ENCODE results near the gene API5. TPM values are rescaled to one million over a fixed set of nuclear protein-coding genes. Genes with fewer than 3 reads are reported as not detected.

The API5 gene
- total and polyA plus RNA-seq, 10 donors = 28.2 to 110 (median 80.5) TPM

DNA sequence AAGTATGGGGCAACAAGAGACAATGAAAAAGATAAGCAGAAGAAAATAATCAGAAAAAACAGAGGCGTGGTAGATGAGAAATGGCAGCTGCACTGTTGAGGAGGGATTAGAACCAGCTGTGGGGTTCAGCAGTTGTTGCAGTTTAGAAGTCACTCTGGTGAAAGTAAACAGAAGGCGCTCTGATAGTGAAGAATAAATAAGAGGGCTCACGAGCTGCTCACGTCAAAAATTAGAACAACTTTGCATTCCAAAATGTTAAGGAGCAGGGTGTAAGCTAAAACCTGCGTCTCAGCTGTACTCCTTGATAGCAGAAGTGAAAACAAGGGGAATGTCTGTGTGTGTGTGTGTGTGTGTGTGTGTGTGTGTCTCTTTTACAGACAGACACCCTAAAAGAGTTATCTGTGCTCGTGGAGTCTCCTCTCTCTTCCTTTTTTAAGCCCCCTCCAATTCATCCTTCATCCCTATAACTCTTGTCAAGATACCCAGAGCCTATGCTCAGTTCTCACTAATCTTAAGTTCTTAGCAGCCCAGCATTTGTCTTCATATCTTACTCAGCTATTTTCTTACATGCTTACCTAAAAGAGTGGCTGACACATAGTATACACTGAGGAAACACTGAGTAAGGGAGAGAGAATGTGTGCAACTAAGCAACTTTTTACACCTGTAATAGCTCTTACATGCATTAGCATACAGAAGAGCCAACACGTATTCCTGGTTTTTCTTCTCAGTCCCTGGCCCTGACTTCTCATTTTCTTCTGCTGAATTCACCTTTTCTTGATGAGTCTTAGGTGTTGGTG lies 55.8 kb downstream of the API5 start:
- H3K27ac ChIP-seq = no peak overlapping the region

DNA sequence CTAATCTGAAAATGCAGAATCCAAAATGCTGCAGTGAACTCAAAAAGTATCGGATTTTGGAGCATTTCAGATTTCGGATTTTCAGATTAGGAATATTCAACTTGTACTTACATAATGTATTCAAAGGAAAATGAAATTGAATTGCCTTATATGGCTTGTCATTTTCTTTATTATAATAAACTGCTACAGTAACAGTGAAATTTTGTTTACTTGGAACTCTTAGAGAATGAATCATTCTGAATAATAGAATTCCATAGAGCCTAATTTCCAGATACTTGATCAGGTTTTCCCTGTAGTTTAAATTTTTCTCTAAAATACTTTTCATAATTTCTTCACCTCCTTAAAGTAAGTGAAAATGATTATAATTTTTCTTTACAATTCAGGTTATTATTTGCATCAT lies 64.3 kb downstream of the API5 start:
- Histone ChIP-seq H3K9me3 (no peaks in the 10 kb centered on the region), H3K4me3 (no peak overlapping the region), H3K27me3 (replicated peaks in 1 of 7) (no peaks in the 10 kb centered on the region), H3K4me1 (peaks cover 0 to 37% (median 2%) of the 10 kb centered on the region in 6 donors), H3K36me3 (peaks cover 0 to 62% (median 16%) of the 10 kb centered on the region in 6 donors), H3K27ac (no peak overlapping the region)
- WGBS, 5 donors = 92 to 98% (median 96%) methylated on average over 2 of the region's 2 CpGs
- TF ChIP-seq POLR2A (IDR thresholded peaks at IDR 0.05) = no peak
- TF ChIP-seq POLR2AphosphoS5 (IDR thresholded peaks at IDR 0.05) = no peak
- TF ChIP-seq, protein P1, sequence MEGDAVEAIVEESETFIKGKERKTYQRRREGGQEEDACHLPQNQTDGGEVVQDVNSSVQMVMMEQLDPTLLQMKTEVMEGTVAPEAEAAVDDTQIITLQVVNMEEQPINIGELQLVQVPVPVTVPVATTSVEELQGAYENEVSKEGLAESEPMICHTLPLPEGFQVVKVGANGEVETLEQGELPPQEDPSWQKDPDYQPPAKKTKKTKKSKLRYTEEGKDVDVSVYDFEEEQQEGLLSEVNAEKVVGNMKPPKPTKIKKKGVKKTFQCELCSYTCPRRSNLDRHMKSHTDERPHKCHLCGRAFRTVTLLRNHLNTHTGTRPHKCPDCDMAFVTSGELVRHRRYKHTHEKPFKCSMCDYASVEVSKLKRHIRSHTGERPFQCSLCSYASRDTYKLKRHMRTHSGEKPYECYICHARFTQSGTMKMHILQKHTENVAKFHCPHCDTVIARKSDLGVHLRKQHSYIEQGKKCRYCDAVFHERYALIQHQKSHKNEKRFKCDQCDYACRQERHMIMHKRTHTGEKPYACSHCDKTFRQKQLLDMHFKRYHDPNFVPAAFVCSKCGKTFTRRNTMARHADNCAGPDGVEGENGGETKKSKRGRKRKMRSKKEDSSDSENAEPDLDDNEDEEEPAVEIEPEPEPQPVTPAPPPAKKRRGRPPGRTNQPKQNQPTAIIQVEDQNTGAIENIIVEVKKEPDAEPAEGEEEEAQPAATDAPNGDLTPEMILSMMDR (IDR thresholded peaks at IDR 0.05 in 8 of 11, conservative IDR thresholded peaks at IDR 0.05 in 3 of 11) = no peak
- no peak for DNase-seq
- intact Hi-C loops (cut with DNase I; ENCODE audit: low total_unique reads) = no loop called here

More for the DNA sequence above, 55.8 kb downstream of the API5 start:
- Histone ChIP-seq H3K4me3 (no peak overlapping the region), H3K9me3 (no peaks in the 10 kb centered on the region), H3K4me1 (peaks cover 0 to 69% (median 19%) of the 10 kb centered on the region in 6 donors), H3K27me3 (replicated peaks in 1 of 7) (no peaks in the 10 kb centered on the region), H3K36me3 (peaks cover 0 to 51% (median 15%) of the 10 kb centered on the region in 6 donors)
- DNase-seq = no peak
- 66 to 79% (median 74%) methylated on average over 7 of the region's 7 CpGs for WGBS, 5 donors
- intact Hi-C loops (cut with DNase I; ENCODE audit: low total_unique reads) = no loop called here
- TF ChIP-seq, protein P1 (IDR thresholded peaks at IDR 0.05 in 8 of 11, conservative IDR thresholded peaks at IDR 0.05 in 3 of 11) = no peak
- no peak for TF ChIP-seq POLR2AphosphoS5 (IDR thresholded peaks at IDR 0.05)
- no peak for TF ChIP-seq POLR2A (IDR thresholded peaks at IDR 0.05)

DNA sequence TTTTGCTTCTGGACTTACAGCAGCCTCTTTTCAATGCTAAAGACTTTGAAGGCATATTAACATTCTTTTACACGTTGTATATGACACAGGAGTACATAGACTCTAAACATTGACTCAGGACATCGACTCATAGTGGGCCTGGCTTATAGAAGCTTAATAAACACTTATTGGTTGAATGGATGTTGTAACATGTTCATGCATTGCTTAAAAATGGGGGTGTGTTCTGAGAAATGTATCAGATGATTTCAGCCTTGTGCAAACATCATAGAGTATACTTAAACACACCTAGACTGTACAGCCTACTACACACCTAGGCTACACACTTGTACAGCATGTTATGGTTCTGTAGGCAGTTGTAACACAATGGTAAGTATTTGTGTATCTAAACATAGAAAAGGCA lies 64.8 kb downstream of the API5 start:
- WGBS, 5 donors = 82 to 92% (median 84%) methylated on average over 2 of the region's 2 CpGs
- Histone ChIP-seq H3K4me3 (no peak overlapping the region), H3K4me1 (peaks cover 0 to 32% (median 2%) of the 10 kb centered on the region in 6 donors), H3K27ac (no peak overlapping the region), H3K36me3 (peaks cover 0 to 62% (median 12%) of the 10 kb centered on the region in 6 donors), H3K9me3 (no peaks in the 10 kb centered on the region), H3K27me3 (replicated peaks in 1 of 7) (no peaks in the 10 kb centered on the region)
- TF ChIP-seq POLR2A (IDR thresholded peaks at IDR 0.05) (no peak), POLR2AphosphoS5 (IDR thresholded peaks at IDR 0.05) (no peak)
- TF ChIP-seq, protein P1 (IDR thresholded peaks at IDR 0.05 in 8 of 11, conservative IDR thresholded peaks at IDR 0.05 in 3 of 11) = no peak
- no peak for DNase-seq
- intact Hi-C loops (cut with DNase I; ENCODE audit: low total_unique reads) = no loop called here

DNA sequence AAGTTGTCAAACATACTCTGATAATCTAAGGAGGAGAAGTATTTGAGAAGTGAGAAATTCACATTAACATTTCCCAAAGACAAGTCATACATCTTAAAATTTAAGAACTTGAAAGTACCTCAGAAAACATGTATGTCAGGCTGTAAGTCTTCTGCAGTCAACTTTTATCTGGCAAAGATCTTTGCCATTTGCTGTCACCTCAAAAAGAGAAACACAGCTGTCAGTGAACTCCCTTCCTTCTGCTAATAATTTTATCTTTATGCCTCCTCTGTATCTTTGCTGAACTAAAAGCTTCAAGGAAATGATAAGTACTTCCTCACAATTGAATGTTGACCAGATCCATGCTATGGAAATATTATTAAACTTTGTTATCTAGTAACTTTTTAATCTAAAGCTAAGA lies 65.6 kb downstream of the API5 start:
- Histone ChIP-seq H3K27ac (no peak overlapping the region), H3K9me3 (no peaks in the 10 kb centered on the region), H3K4me3 (no peak overlapping the region), H3K36me3 (peaks cover 0 to 58% (median 13%) of the 10 kb centered on the region in 6 donors), H3K4me1 (peaks cover 0 to 24% (median 2%) of the 10 kb centered on the region in 6 donors), H3K27me3 (replicated peaks in 1 of 7) (no peaks in the 10 kb centered on the region)
- intact Hi-C loops (cut with DNase I; ENCODE audit: low total_unique reads) = no loop called here
- no peak for TF ChIP-seq POLR2A (IDR thresholded peaks at IDR 0.05)
- TF ChIP-seq POLR2AphosphoS5 (IDR thresholded peaks at IDR 0.05) = no peak
- TF ChIP-seq, protein P1 (IDR thresholded peaks at IDR 0.05 in 8 of 11, conservative IDR thresholded peaks at IDR 0.05 in 3 of 11) = no peak
- no peak for DNase-seq
